DOHH2 (cell line): ENCODE measurements around the gene PFDN2.

Source experiments
- CTCF ChIP-seq: fragments of 200-600 bp; sonication (generic); IDR thresholded peaks from one replicate; pipeline ENCODE4 v1.5.1; 2014; ENCODE audit warnings: antibody characterized with exemption, mild to moderate bottlenecking, low read depth, low read length; ENCODE audit not compliant: poor library complexity, severe bottlenecking
- EZH2phosphoT487 ChIP-seq: fragments of 200-600 bp; sonication (generic); IDR thresholded peaks from 2 replicates; pipeline ENCODE4 v1.6.1; 2017; ENCODE audit warnings: borderline replicate concordance, mild to moderate bottlenecking, antibody characterized with exemption, low read length, moderate library complexity, mixed read lengths

DNA sequence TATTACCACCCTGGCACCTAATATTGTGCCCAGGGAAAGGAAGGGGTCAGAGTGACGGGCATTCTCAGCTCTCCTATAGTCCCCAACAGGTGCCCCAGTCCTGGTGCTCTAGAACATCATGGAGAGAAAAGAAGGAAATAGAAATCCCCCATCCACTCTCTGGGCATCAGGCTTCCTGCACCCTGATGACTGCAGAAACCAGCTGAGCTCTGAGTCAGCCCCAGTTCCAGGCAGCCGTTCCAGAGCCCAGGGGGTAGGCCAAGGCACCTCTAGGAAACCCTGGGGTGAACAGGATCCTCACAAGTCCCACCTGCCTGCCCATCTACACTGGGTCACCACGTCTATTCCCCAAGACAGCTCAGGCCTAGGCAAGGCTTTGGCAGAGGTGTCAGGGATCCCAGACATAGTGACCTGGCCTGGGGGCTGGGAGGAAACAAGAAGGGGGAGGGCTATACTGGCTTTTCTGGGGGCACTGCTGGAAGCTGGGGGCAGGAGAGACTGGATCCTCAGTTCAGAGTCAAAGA, 29.2 kb downstream of the PFDN2 start:
- TF ChIP-seq CTCF (no peak), EZH2phosphoT487 (no peak)
